ENCODE results near the gene SSU72.

Gene SSU72

DNA sequence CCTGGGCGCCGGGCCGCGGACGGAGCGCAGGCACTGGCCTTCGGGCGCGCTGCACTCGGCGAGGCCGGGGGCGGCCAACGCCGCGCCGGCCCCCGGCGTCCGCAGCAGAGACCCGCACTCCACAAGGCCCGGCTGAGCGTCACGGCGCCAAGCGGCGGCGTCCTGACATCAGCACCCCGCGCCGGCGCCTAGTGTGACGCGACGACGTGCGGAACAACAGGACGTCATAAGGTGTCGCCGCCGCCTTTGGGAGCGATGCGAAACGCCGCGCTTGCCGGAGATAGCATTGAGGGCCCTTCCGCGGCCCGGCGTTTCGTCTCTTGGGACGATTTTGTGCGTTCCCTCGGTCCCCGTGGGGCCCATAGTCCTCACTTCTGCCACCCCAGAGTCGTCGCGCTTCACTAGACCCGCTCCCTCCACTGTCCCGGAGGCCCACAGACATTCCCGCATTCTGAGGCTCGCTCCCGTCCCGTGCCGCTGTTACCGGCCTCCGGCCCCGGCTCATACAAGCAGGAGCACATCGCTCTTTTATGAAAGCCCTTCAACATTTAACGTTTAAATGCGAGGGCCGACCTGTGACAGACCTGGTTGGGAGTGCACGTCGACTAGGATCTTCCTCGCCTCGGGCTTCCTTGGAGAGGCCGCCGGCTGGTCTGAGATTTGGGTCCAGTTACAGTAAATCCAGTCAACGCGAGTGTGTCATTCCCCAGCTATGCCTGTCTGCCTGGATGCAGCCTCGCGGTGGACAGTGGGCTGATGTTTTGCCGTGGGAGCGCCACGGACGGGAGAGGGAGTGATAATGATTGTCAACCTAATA is at the start of gene SSU72:
Gene SSU72 (minus strand): TSS at position 143 of the 817 bp plus-strand sequence. CDS start 306 bp downstream, outside the sequence.
- peak; percentile 91 for DNase-seq

DNA sequence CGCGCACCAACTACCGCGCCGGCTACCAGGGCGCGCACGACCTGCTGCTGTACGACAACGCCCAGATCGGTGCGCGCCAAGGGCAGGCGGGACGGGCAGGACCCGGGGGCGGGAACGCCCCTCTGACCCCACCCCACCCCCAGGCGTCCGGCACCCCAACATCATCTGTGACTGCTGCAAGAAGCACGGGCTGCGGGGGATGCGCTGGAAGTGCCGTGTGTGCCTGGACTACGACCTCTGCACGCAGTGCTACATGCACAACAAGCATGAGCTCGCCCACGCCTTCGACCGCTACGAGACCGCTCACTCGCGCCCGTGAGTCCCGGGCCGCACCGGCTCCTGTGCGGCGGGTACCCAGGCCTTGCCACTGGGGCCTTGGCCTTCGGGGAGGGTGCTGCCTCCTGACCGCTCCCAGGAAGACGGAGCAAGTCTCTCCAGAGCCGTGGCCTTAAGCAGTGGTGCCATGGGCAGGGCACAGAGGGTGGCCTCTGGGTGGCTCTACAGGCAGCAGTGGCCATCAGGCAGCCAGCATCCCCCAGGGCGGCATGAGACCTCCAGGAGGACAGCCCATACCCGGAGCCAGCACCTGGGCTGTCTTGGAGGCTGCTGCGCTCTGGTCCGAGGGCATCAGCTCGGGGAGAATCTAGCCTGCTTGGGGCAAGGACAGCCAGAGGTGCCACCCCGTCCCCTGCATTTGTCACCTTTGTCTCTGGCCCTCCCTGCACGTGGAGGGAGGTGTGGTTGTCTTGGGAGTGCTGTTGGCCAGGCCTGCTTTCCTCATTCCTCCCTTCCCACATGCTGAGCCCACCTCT is 49.2 kb upstream of the SSU72 start:
- DNase-seq, result no peak

DNA sequence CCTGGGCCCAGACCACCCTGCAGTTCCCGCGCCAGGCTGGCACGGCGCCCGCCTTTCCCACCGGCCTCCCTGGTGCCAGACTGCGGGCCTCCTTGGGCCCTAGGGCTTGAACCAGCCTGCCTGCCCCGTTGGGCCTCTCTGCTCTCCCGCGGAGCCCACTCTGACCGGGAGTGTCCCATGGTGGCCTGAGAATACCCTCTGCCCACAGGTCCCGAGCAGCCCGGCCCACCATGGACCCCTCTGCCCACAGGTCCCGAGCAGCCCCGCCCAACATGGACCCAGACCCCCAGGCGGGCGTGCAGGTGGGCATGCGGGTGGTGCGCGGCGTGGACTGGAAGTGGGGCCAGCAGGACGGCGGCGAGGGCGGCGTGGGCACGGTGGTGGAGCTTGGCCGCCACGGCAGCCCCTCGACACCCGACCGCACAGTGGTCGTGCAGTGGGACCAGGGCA is 48.5 kb upstream of the SSU72 start:
- no peak for DNase-seq

DNA sequence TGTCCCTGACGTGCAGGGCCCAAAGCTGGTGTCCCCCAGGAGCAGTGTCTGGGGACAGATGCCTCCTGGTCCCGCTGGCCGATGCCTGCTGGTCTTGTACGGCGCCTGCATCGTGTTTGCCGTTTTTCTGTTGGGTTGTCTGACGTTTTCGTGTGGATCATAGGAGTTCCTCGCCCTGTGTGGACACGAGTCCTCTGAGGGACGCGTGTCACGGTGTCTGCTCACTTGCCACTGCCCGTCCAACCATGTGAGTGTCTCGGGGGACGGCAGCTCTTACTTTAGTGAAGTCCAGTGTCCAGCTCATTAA is 48.1 kb upstream of the SSU72 start:
- DNase-seq, result no peak

DNA sequence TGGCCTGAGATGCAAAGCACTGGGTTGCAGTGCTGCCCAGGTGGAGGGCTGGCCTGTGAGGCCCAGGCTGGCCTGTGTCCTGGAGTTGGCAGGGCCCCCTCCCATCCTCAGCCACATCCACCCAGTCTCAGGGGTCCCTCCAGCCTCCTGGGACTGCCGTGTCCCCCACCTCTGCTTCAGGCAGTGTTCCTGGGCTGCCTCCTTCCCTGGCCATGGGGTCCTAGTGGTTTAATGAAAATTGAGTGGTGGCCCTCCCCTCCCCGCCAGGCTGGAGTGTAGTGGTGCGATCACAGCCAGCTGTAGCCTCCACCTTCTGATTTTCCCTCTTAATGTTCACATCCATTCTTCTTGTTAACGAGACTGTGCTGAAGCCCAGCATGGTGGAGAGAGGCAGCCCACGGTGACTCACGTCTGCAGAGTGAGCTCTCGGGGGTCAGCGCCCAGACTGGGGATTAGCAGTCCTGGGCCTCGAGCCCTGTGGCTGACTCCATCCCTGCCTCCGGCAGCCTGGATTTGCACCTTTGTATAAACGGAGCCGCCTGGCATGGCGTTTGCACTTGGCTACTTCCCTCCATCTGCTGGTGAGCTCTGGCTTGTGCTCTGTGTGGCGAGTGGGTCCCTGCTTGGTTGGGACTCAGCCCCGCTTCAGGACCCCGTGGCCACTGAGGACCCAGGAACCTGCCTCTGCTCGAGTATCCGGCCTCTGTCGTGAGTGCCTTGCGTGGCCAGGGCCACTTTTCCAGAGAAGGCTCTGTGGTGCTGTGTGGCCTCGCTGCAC is 47.5 kb upstream of the SSU72 start:
- no peak for DNase-seq

DNA sequence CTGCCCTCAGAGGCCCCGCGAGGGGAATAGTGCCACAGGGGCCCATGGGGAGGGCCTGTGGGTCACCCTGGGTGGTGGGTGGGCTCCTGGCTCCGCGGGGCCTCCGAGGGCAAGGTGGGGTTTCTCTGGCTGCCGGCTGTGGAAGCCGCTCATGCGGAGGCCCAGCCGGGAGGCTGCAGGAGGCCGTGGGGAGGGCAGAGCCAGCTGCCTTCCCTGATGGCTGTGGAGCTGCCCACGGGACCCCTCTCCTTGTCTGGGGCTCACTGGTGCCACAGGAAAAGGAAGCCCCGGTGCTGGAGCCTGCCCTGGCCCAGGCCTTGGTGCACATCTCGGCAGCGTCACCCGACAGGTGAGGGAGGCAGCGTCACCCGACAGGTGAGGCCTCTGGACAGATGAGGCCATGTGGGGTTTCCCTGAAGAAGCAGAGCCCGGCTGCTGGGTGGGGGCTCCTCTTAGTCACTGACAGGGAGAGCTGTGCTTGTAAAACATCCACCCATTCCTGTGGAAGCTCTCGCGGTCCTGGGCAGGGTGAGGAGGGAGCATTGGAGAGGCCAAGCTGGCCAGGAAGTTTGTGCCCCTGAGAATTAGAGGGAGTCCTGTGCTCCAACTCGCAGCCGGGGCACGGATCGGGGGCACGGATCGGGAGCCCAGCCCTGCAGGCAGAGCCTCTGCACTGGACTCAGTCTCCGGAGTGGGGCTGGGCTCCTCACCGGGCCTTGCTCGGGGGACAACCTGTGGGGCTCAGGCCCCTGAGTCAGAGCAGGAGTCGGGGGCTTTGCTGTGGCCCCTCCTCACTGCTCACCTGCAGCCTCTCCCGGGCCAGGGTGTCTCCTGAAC is 46.7 kb upstream of the SSU72 start:
- DNase-seq, result no peak

DNA sequence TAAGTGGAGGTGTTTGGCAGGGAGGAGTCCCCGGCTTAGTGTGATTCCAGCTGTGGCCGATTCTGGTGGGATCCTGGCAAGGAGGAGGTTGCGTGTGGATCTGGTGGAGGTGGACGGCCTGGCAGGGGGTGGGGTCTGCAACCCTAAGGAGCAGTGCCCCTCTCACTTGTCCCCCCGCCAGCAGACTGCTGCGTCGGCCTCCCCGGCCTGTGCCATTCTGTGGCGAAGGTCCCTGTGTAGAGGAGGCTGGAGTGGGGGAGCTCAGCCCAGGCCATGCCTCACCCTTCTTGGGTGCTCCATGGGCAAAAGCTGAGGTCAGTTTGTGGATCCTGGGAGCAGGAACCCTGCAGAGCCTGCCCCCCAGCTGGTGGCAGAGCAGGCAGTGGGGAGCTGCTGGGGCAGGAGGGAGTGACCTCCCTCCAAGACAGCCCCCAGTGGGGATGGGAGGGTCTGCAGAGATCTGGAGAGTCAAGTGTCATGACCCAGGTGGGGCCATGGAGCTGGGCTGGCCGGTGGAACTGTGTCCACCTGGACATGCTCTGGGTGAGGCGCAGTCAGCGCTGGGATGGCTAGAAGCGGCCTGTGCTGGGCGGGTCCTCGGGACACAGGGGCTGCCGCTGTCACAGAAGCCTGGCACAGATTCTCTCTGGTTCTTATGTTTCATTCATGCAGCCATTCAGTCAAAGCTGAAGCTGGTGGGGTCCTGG is 45.9 kb upstream of the SSU72 start:
- no peak for DNase-seq

DNA sequence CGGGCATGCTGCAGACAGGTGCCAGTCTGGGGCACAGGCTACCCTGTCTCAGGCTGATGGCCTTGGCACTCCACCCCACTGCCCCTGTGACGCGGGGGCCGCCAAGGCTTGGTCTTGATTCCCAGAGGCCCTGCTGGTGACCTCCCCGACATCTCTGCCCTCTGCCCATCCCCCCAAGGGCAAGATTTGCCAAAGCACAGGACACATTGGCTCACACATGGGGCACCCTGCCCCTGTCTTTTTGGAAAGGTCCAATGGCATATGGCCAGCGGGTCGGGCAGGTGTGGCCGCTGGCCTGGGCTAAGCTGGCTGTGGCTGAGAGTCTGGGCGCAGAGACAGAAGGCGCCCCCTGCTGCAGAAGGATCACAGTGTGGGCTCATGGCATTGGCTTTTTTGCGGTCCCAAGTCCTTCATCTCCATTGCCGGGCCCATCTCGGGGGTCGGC is 45.3 kb upstream of the SSU72 start:
- DNase-seq, result no peak

DNA sequence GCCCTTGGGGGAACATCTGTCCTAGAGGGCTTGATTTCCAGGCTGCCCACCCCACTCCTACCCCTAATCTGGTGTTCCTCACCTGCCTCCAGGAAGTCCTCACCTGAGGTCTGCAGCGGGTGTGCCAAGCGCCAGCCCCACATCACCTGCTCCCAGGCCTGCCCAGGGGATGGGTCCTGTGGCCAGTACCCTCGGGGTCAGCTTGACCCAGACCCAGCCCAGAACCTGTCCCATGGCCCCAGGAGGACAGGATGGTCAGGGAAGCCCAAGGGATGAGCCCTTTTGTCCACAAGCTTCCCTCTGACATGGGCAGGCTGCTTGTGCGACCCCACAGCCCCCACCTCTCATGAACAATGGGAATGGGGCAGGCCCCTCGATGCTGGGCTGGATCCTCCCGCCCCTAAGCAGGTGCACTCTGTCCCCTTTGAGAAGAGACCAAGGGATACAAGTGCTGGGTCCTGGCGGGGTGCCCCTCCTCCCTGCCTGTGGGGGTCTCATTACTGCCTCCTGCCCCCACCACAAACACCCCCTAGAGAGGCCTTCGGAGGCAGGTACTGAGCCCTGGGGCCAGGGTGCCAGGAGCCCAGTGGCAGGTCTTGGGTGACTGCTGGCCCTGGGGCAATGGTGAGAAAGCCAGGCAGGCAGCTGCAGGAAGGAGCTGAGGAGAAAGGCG is 43.9 kb upstream of the SSU72 start:
- DNase-seq, result no peak

DNA sequence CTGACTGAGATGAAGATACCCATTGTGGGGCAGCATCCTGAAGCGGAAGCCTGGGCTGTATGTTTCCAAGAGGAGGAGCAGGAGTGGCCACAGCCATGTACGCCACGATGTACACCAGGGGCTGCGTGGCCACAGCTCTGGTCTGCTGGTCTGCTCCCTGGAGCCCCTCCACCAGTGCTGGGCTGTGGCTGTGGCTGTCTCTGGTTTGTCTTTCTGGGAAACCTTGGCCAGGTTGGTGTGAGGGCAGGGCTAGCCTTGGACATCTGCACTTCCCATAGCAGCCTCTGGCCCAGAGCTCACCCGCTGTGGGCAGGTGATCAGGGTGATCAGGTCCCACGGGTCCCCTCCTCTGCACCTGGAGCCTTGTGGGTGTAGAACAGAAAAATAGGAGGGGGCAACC is 43.3 kb upstream of the SSU72 start:
- no peak for DNase-seq

DNA sequence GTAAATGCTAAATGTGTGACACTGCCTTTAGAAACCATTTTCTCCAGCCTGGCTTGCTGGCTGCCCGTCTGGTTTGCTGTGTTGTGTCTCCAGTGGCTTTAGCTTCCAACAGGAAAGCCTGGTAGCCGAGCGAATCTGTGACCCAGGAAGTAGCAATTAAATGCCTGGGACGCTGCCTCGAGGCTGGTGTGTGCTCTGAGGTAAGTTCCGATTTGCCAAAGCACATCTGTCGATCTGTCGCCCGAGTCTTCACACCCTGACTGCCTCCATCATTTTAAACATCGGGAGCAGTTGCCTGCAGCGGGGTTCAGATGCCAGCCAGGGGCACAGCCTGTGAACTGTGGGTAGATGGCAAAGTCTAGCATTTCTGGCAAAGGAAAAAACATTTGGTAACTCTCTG is 42.9 kb upstream of the SSU72 start:
- DNase-seq, result no peak

DNA sequence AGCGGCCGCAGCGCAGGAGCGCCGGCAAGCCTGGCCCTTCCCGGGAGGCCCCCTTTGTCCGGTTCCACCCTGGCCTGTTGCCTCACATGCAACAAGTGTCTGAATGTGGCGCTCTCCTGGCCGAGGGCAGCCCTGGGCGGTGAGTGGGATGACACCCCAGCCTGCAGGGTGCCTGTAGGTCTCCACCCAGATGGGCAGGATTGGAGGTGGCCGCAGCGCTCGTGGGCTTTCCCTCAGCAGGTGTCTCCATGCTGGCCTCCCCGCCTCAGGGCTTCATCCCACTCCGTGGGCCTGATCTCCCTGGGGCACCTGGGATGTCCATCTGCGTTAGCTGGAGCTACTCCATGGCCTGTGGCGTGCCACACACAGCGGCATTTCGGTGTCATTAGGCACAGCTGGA is 42.2 kb upstream of the SSU72 start:
- DNase-seq, result no peak

DNA sequence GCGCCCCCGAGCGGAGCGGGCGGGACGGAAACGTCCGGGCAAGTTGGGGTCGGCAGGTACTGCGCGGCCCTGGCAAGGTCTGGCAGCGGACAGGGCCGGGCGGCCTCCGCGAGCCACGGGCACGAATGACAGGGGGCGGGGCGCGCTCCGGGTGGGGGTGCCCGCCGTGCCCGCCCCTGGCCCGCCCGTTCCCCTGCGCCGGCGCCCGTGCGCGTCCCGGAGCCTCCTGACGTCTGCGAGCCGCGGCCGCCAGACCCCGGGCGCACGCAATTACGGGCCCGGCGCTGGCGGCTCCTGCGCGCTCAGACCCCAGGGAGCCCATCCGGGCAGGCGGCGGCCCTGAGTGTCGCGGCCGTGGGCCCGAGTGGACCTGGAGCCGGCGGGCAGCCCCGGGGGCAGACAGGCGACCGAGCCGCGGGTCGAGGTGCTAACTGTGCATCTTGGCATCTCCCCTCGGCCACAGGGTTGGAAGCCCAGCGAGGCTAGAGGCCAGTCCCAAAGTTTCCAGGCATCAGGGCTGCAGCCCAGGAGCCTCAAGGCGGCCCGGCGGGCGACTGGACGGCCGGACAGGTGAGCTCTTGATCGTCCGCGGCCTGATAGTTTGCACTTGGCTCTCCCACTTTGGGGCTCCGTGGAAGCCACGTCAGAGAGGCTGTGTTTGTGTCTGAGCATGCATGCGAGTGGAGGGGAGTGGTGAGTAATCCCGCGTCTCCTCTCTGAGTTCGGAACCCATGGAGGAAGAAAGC is 41.6 kb upstream of the SSU72 start:
- DNase-seq, result no peak

DNA sequence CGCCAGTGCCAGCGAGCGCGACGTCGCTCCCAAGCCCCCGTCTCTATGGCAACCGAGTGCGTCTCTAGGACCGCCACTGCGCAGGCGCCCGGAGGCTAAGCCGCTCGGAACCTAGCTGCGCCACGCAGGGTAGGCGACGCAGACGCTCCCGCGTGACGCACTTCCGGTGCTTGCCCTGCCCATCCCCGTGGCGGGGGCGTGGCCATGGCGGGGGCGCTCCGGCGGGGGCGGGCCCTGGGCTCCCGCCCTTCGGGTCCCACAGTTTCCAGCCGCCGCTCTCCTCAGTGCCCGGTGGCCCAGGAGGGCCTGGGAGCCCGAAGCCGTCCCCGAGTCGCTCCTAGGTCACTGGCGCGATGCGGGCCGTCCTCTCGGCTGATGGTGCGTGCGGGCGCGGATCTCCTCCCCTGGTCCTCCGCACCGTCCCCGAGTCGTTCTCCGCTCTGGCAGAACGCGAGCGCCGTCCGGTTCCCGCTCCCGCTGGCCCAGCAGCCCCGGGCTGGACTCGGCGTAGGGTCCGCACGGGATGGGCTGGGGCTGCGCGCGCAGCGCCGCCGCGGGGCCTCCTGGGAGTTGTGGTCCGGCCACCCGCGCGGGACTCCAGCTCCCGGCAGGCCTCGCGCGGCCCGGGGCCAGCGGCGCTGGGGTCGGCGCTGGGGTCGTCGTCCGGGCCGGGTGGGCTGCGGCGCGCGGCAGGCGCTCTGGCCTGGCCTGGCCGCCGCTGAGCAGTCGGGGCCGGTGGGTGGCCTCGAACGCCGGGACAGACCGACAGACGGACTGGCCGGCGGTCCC is 40.8 kb upstream of the SSU72 start, which contains the start of gene MIB2:
Gene MIB2 (plus strand): TSS at position 245 of the 789 bp plus-strand sequence. CDS start 7,953 bp downstream, outside the sequence.
- peak; percentile 96 for DNase-seq

DNA sequence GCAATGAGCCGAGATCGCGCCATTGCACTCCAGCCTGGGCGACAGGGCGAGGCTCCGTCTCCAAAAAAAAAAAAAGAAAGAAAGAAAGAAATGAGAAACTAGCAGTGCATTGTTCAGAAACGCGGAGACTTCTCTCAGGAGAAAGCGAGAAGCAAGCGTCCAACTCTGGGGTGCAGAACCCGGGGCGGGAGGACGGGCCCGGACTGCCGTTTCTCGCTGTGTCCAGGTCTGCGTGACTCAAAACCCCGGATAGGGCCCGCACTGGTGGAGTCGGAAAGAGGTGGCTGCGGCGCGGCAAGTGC is 40.2 kb upstream of the SSU72 start:
- no peak for DNase-seq

DNA sequence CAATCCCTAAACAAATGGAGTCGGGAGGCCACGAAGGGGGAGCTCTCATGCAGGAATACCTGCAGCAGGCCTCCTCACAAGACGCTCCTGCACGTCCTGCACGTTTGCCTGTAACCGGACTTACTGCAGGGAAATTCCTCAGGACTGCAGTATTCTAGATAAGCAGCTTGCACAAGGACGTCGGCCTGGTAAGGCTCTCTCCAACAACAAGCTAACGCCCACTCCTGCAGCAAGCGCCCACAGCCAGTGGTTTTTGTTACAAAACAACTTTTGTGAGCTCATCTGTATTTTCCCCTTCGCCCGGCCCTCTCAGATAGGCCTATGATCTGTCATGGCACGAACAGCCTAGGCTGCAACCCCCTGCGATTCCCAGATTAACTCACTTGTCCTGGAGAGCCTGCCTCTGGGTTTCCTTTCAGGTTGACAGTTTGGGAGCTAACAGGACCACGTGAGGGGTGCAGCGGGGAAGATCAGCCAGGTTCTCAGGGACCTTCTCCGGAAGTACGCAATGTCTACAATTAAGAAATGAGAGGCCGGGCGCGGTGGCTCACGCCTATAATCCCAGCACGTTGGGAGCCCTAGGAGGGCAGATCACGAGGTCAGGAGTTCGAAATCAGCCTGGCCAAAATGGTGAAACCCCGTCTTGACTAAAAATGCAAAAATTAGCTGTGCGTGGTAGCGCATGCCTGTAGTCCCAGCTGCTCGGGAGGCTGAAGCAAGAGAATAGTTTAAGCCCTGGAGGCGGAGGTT is 39.7 kb upstream of the SSU72 start:
- peak; percentile 69 for DNase-seq

DNA sequence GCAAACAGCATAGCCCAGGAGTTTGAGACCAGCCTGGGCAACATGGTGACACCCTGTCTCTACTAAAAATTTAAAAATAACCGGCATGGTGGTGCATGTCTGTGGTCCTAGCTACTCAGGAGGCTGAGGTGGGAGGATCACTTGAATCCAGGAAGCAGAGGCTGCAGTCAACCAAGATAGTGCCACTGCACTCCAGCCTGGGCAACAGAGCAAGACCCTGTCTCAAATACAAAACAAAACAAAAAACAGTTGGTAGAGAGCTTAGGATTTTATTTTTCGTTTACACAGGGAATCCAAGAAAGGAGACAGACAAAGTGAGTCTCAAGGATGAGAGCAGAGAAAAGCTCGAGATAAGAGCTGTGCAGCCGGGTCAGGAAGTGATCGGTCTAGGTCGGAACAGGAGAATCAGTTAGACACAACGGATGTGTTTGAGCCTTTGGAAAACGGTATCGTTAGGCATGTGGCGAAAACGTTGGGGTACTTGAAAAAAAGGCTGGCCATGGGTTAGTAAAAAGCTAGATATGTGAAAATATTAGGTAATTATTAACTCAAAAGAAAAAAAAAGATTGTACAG is 38.9 kb upstream of the SSU72 start:
- DNase-seq, result no peak

DNA sequence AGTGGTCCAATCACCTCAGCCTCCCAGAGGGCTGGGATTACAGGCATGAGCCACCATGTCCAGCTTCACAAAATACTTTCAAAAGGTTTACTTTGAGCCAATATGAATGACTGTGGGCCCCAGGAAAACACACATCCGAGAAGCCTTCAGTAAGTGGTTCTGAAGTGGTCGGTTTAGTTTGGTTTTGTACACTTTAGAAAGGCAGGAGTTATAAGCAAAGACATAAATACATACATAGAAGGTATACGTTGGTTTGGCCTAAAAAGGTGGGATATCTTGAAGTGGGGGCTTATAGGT is 37.4 kb upstream of the SSU72 start:
- DNase-seq, result no peak

DNA sequence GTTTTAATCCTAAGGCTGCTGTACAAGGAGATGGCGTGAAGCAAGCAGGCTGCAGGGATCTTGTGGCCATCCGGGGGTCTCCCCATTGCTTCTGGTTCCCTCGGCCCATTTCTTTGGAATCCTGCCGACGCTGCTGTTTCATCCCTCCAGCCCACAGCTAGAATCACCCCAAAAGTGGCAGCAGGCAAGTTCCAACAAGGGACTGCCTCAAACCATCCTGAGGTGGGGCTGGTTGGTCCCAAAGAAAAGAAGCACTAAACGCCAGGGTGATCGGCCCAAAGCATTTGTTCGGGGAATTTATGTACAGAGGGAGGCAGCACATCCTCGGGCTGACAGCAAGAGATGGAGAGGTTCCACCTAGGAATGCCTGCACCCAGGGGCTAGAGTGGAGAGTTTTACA is 36.1 kb upstream of the SSU72 start:
- no peak for DNase-seq

Data from stimulated activated naive CD4-positive, alpha-beta T cell treated with Interleukin-2 at 50 U/mL for 16 hours (primary cell).